ENCODE results near the gene HPS4.

- no peak for TF ChIP-seq POLR2A (IDR thresholded peaks at IDR 0.05)
- TF ChIP-seq, protein P1, sequence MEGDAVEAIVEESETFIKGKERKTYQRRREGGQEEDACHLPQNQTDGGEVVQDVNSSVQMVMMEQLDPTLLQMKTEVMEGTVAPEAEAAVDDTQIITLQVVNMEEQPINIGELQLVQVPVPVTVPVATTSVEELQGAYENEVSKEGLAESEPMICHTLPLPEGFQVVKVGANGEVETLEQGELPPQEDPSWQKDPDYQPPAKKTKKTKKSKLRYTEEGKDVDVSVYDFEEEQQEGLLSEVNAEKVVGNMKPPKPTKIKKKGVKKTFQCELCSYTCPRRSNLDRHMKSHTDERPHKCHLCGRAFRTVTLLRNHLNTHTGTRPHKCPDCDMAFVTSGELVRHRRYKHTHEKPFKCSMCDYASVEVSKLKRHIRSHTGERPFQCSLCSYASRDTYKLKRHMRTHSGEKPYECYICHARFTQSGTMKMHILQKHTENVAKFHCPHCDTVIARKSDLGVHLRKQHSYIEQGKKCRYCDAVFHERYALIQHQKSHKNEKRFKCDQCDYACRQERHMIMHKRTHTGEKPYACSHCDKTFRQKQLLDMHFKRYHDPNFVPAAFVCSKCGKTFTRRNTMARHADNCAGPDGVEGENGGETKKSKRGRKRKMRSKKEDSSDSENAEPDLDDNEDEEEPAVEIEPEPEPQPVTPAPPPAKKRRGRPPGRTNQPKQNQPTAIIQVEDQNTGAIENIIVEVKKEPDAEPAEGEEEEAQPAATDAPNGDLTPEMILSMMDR (IDR thresholded peaks at IDR 0.05) = no peak
Observed at GRCh38 chr22:26409719-26410335, 73.8 kb downstream of the HPS4 start.
